HEK293 (cell line): ENCODE data around the gene TRPC4.

Experiments used
- CTCF ChIA-PET: fragments of 350-600 bp; formaldehyde crosslinking; extraction: SDS; loops from one replicate; lab custom pipeline; 2021; ENCODE audit warnings: antibody characterized with exemption; lab: Yijun Ruan, JAX
- POLR2A ChIA-PET: fragments of 300-600 bp; formaldehyde crosslinking; extraction: SDS; loops from one replicate; lab custom pipeline; 2020; ENCODE audit warnings: antibody characterized with exemption, inconsistent platforms; lab: Yijun Ruan, JAX
- H3K27ac ChIP-seq: fragments of 200-500 bp; sonication (Bioruptor generic); 2 replicates; pipeline ENCODE4 v1.5.1; 2014; ENCODE audit warnings: low read depth, low read length, control low read depth, inconsistent platforms; ENCODE audit errors: extremely low read depth
- H3K36me3 ChIP-seq, 2 experiments: fragments of 200-500 bp in 1 of 2; sonication (Bioruptor generic) in 1 of 2; 1 replicate in 1 of 2; 2 replicates in 1 of 2; pipeline ENCODE4 v1.5.1; 2014 to 2017; ENCODE audit warnings: inconsistent platforms in 2 of 2, low read length in 2 of 2; ENCODE audit not compliant: control insufficient read depth in 2 of 2, insufficient read depth in 1 of 2
- H3K4me1 ChIP-seq: fragments of 200-500 bp; sonication (Bioruptor generic); 2 replicates; pipeline ENCODE4 v1.5.1; 2014; ENCODE audit warnings: mild to moderate bottlenecking, low read length, inconsistent platforms; ENCODE audit not compliant: control insufficient read depth, insufficient read depth
- H3K4me3 ChIP-seq: 2 replicates; pipeline ENCODE4 v1.5.1; 2011; ENCODE audit warnings: low read depth, mild to moderate bottlenecking, control low read depth, low read length, moderate library complexity
- H3K9me3 ChIP-seq: fragments of 200-500 bp; sonication (Bioruptor generic); 2 replicates; pipeline ENCODE4 v1.5.1; 2014; ENCODE audit warnings: low read depth, low read length, inconsistent platforms; ENCODE audit not compliant: control insufficient read depth, insufficient read depth
- AEBP2 ChIP-seq: fragments of 450-650 bp; formaldehyde crosslinking; IDR thresholded peaks from 2 replicates; pipeline ENCODE4 v1.5.1; 2016; ENCODE audit warnings: missing biosample characterization, missing genetic modification characterization, borderline replicate concordance
- ATF2 ChIP-seq: fragments of 450-650 bp; formaldehyde crosslinking; IDR thresholded peaks from 2 replicates; pipeline ENCODE4 v1.5.1; 2016; ENCODE audit warnings: missing biosample characterization, missing genetic modification characterization, low read depth
- KLF16 ChIP-seq: fragments of 450-650 bp; formaldehyde crosslinking; IDR thresholded peaks from 2 replicates; pipeline ENCODE4 v1.5.1; 2017; ENCODE audit warnings: missing biosample characterization, missing genetic modification characterization
- OVOL3 ChIP-seq: fragments of 450-650 bp; formaldehyde crosslinking; IDR thresholded peaks from 2 replicates; pipeline ENCODE4 v1.5.1; 2016; ENCODE audit warnings: missing biosample characterization, missing genetic modification characterization
- SP3 ChIP-seq: fragments of 450-650 bp; formaldehyde crosslinking; IDR thresholded peaks from 2 replicates; pipeline ENCODE4 v1.5.1; 2016; ENCODE audit warnings: missing biosample characterization, missing genetic modification characterization
- WT1 ChIP-seq: fragments of 450-650 bp; formaldehyde crosslinking; IDR thresholded peaks from 2 replicates; pipeline ENCODE4 v1.5.1; 2016; ENCODE audit warnings: missing biosample characterization, missing genetic modification characterization
- ZBTB7A ChIP-seq: fragments of 450-650 bp; formaldehyde crosslinking; IDR thresholded peaks from 2 replicates; pipeline ENCODE4 v1.5.1; 2016; ENCODE audit warnings: low read depth, missing biosample characterization, missing genetic modification characterization
- ZNF121 ChIP-seq: fragments of 450-650 bp; formaldehyde crosslinking; IDR thresholded peaks from 2 replicates; pipeline ENCODE4 v1.5.1; 2016; ENCODE audit warnings: missing biosample characterization, missing genetic modification characterization
- ZNF157 ChIP-seq: fragments of 450-650 bp; formaldehyde crosslinking; IDR thresholded peaks from 2 replicates; pipeline ENCODE4 v1.5.1; 2016; ENCODE audit warnings: missing biosample characterization, missing genetic modification characterization
- ZNF239 ChIP-seq: fragments of 450-650 bp; formaldehyde crosslinking; IDR thresholded peaks from 2 replicates; pipeline ENCODE4 v1.5.1; 2016; ENCODE audit warnings: missing biosample characterization, missing genetic modification characterization
- ZNF26 ChIP-seq: fragments of 450-650 bp; formaldehyde crosslinking; IDR thresholded peaks from 2 replicates; pipeline ENCODE4 v1.5.1; 2016; ENCODE audit warnings: missing biosample characterization, missing genetic modification characterization
- ZNF311 ChIP-seq: fragments of 450-650 bp; formaldehyde crosslinking; IDR thresholded peaks from 2 replicates; pipeline ENCODE4 v1.5.1; 2017; ENCODE audit warnings: missing biosample characterization, missing genetic modification characterization, borderline replicate concordance
- ZNF324 ChIP-seq: fragments of 450-650 bp; formaldehyde crosslinking; IDR thresholded peaks from 2 replicates; pipeline ENCODE4 v1.5.1; 2016; ENCODE audit warnings: missing biosample characterization, missing genetic modification characterization
- ZNF341 ChIP-seq: fragments of 450-650 bp; formaldehyde crosslinking; IDR thresholded peaks from 2 replicates; pipeline ENCODE4; 2016; ENCODE audit warnings: low read depth, missing biosample characterization, missing genetic modification characterization
- ZNF398 ChIP-seq: fragments of 450-650 bp; formaldehyde crosslinking; IDR thresholded peaks from 2 replicates; pipeline ENCODE4 v1.5.1; 2017; ENCODE audit warnings: missing biosample characterization, missing genetic modification characterization
- ZNF48 ChIP-seq: fragments of 450-650 bp; formaldehyde crosslinking; IDR thresholded peaks from 2 replicates; pipeline ENCODE4 v1.5.1; 2016; ENCODE audit warnings: missing biosample characterization, missing genetic modification characterization
- ZNF510 ChIP-seq: fragments of 450-650 bp; formaldehyde crosslinking; IDR thresholded peaks from 2 replicates; pipeline ENCODE4 v1.5.1; 2018; ENCODE audit warnings: mild to moderate bottlenecking, missing genetic modification characterization, missing biosample characterization; ENCODE audit not compliant: insufficient replicate concordance
- ZNF544 ChIP-seq: fragments of 450-650 bp; formaldehyde crosslinking; IDR thresholded peaks from 2 replicates; pipeline ENCODE4 v1.5.0; 2017; ENCODE audit warnings: missing biosample characterization, missing genetic modification characterization
- ZNF561 ChIP-seq: fragments of 450-650 bp; IDR thresholded peaks from 2 replicates; pipeline ENCODE4 v1.5.1; 2018; ENCODE audit warnings: missing biosample characterization, missing genetic modification characterization, borderline replicate concordance
- ZNF660 ChIP-seq: fragments of 450-650 bp; IDR thresholded peaks from 2 replicates; pipeline ENCODE4 v1.5.1; 2018; ENCODE audit warnings: missing biosample characterization, mild to moderate bottlenecking, missing genetic modification characterization
- ZNF664 ChIP-seq: fragments of 450-650 bp; formaldehyde crosslinking; IDR thresholded peaks from 2 replicates; pipeline ENCODE4 v1.5.1; 2016; ENCODE audit warnings: missing biosample characterization, missing genetic modification characterization
- ZNF747 ChIP-seq: fragments of 450-650 bp; formaldehyde crosslinking; IDR thresholded peaks from 2 replicates; pipeline ENCODE4 v1.5.1; 2016; ENCODE audit warnings: missing biosample characterization, missing genetic modification characterization
- ZNF768 ChIP-seq: fragments of 450-650 bp; formaldehyde crosslinking; IDR thresholded peaks from 2 replicates; pipeline ENCODE4 v1.5.1; 2018; ENCODE audit warnings: missing biosample characterization, mild to moderate bottlenecking, missing genetic modification characterization
- ZNF792 ChIP-seq: fragments of 450-650 bp; formaldehyde crosslinking; IDR thresholded peaks from 2 replicates; pipeline ENCODE4 v1.5.1; 2016; ENCODE audit warnings: missing biosample characterization, missing genetic modification characterization
- ZSCAN23 ChIP-seq: fragments of 450-650 bp; formaldehyde crosslinking; IDR thresholded peaks from 2 replicates; pipeline ENCODE4 v1.5.1; 2016; ENCODE audit warnings: missing biosample characterization, missing genetic modification characterization
- ZSCAN30 ChIP-seq: fragments of 450-650 bp; IDR thresholded peaks from 2 replicates; pipeline ENCODE4 v1.5.1; 2018; ENCODE audit warnings: missing biosample characterization, mild to moderate bottlenecking, missing genetic modification characterization, moderate library complexity
- TF ChIP-seq, protein P1 (sequence below): fragments of 450-650 bp; formaldehyde crosslinking; IDR thresholded peaks from 2 replicates; pipeline ENCODE4 v1.5.1; 2017; ENCODE audit warnings: missing biosample characterization, missing genetic modification characterization

Gene TRPC4

DNA sequence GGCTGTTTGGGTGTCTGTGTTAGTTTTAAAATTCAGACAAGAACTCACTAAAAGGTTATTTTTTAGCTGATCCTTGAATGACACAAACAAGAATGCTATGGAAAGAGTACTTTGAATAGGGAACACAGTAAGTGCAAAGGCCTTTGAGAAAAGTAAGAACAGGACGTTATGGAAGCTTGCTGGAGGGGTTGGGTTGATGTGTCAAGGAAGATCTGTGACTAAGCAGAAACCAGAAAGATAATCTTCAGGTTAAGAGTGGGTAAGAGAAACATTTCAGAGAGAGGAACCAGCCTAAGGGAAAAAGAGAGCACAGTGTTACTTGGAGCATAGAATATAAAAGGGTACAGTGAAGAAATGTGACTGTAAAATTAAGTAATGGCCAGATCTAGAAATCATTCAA lies 41.2 kb upstream of the TRPC4 start:
- no peaks in the 10 kb centered on the region for H3K36me3 ChIP-seq
- CTCF ChIA-PET, result no interaction called here
- H3K4me1 ChIP-seq, result no peaks in the 10 kb centered on the region
- TF ChIP-seq ZNF768 (tag by site-specific recombination), result no peak
- TF ChIP-seq, protein P1, sequence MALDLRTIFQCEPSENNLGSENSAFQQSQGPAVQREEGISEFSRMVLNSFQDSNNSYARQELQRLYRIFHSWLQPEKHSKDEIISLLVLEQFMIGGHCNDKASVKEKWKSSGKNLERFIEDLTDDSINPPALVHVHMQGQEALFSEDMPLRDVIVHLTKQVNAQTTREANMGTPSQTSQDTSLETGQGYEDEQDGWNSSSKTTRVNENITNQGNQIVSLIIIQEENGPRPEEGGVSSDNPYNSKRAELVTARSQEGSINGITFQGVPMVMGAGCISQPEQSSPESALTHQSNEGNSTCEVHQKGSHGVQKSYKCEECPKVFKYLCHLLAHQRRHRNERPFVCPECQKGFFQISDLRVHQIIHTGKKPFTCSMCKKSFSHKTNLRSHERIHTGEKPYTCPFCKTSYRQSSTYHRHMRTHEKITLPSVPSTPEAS (tag by site-specific recombination), result no peak
- no peak for TF ChIP-seq KLF16 (tag by site-specific recombination)
- TF ChIP-seq ZNF157, result no peak
- no peak for TF ChIP-seq ZNF398 (tag by site-specific recombination)
- H3K27ac ChIP-seq, result no peak overlapping the region
- POLR2A ChIA-PET, result no interaction called here
- H3K9me3 ChIP-seq, result no peaks in the 10 kb centered on the region
- no peak overlapping the region for H3K4me3 ChIP-seq

GRCh38 chr13:37906880-37907279 lies 37.3 kb upstream of the TRPC4 start:
- Histone ChIP-seq H3K36me3 (no peaks in the 10 kb centered on the region), H3K4me1 (no peaks in the 10 kb centered on the region), H3K27ac (no peak overlapping the region), H3K9me3 (no peaks in the 10 kb centered on the region), H3K4me3 (no peak overlapping the region)
- POLR2A ChIA-PET, result no interaction called here
- CTCF ChIA-PET, result interaction anchor here (0.5 kb wide), 1 partner anchor 177 kb away, joined by 3 read pairs; no protein-coding TSS in a partner anchor
- no peak for TF ChIP-seq ZNF544 (tag by site-specific recombination)
- TF ChIP-seq ZNF561 (tag by site-specific recombination), result no peak
- TF ChIP-seq ZNF341 (tag by site-specific recombination), result no peak
- TF ChIP-seq ZSCAN30, result no peak

GRCh38 chr13:37905736-37906135 lies 36.2 kb upstream of the TRPC4 start:
- POLR2A ChIA-PET, result no interaction called here
- Histone ChIP-seq H3K4me1 (no peaks in the 10 kb centered on the region), H3K36me3 (no peaks in the 10 kb centered on the region), H3K4me3 (no peak overlapping the region), H3K27ac (no peak overlapping the region), H3K9me3 (no peaks in the 10 kb centered on the region)
- CTCF ChIA-PET, result no interaction called here
- TF ChIP-seq ZNF324 (tag by site-specific recombination) (no peak), ZNF239 (tag by site-specific recombination) (no peak), ZBTB7A (no peak), ZNF664 (tag by site-specific recombination) (no peak), WT1 (tag by site-specific recombination) (no peak), ZSCAN23 (tag by site-specific recombination) (no peak), ZNF121 (tag by site-specific recombination) (no peak), AEBP2 (no peak), ZNF747 (tag by site-specific recombination) (no peak), OVOL3 (tag by site-specific recombination) (no peak), ZNF792 (tag by site-specific recombination) (no peak), ZNF26 (tag by site-specific recombination) (no peak), ATF2 (no peak), SP3 (no peak), ZNF311 (no peak), ZNF510 (no peak), ZNF660 (tag by site-specific recombination) (no peak), ZNF48 (tag by site-specific recombination) (no peak)
